Measurements from ENCODE around the gene SPPL2A.
"Not testable (repeated sequence)": the region's sequence is repeated elsewhere in the genome, so short reads cannot be mapped to it uniquely, and the experiment has no call there.

Gene SPPL2A

GRCh38 chr15:50765195-50765967, at the start of gene SPPL2A:
Gene SPPL2A (minus strand): TSS chr15:50765706. CDS start chr15:50765533, 173 bp downstream.
- peak; percentile 53 for DNase-seq (ENCODE audit: low read depth, low spot score)

DNA sequence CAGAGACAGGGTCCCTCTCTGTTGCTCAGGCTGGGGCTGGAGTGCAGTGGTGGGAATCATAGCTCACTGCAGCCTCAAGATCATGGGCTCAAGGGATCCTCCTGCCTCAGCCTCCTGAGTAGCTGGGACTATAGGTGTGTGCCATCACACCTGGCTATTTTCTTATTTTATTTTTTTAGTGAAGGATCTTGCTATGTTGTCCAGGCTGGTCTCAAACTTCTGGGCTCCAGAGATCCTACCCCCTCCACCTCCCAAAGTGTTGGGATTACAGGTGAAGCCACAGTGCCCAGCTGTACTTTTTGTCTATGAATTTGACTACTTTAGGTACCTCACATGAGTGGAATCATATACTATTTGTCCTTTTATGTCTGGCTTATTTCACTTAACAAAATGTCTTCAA, 49.1 kb upstream of the SPPL2A start:
- no peak for DNase-seq (ENCODE audit: low read depth, low spot score)

GRCh38 chr15:50813865-50814264, 48.4 kb upstream of the SPPL2A start:
- DNase-seq (ENCODE audit: low read depth, low spot score), result no peak

DNA sequence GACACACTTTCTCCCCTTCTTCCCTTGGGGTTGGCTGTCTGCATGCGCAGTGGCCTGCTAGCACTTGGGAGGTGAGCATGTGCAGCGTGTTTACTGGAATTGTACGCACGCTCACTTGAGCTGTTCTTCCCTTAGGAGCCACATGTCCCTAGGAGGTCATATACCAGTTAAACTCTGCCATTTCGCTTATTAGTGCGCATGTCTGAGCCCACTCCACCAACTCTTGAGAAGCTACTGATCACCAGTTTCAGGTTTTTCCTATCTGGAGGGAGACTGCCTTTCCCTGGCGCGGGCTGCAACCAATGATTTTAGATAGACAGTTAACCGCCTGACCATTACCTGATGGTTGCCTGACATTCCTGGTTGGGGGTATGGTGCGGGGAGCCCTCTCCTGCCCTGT, 47.6 kb upstream of the SPPL2A start:
- DNase-seq (ENCODE audit: low read depth, low spot score), result no peak

DNA sequence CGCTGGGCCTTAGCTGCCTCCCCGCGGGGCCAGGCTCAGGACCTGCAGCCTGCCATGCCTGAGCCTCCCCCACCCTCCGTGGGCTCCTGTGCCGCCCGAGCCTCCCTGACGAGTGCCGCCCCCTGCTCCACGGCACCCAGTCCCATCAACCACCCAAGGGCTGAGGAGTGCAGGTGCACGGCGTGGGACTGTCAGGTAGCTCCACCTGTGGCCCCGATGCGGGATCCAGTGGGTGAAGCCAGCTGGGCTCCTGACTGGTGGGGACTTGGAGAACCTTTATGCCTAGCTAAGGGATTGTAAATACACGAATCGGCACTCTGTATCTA, 46.6 kb upstream of the SPPL2A start:
- not testable (repeated sequence) for DNase-seq (ENCODE audit: low read depth, low spot score)

- not testable (repeated sequence) for DNase-seq (ENCODE audit: low read depth, low spot score)
These were observed 46.1 kb upstream of the SPPL2A start for GRCh38 chr15:50811461-50812180.

DNA sequence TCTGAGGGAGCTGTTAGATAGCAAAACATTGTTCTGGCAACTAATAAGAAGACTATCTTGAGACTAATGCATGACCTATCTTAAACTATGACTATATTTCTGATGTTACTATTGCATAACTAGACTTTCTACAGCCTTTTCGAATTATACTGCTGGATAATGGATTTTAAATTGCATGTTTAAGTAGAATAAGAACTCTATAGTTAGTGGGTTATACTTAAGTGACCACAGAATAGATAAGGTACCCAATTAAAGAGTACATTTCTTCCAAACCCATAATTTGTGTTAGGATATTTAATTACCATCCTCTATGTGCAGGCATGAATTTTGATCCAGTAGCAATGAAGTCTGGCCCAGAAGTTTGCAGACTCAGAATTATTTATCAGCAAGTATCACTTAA, 44.6 kb upstream of the SPPL2A start:
- DNase-seq (ENCODE audit: low read depth, low spot score), result no peak

GRCh38 chr15:50808728-50809127, 43.2 kb upstream of the SPPL2A start:
- no peak for DNase-seq (ENCODE audit: low read depth, low spot score)

DNA sequence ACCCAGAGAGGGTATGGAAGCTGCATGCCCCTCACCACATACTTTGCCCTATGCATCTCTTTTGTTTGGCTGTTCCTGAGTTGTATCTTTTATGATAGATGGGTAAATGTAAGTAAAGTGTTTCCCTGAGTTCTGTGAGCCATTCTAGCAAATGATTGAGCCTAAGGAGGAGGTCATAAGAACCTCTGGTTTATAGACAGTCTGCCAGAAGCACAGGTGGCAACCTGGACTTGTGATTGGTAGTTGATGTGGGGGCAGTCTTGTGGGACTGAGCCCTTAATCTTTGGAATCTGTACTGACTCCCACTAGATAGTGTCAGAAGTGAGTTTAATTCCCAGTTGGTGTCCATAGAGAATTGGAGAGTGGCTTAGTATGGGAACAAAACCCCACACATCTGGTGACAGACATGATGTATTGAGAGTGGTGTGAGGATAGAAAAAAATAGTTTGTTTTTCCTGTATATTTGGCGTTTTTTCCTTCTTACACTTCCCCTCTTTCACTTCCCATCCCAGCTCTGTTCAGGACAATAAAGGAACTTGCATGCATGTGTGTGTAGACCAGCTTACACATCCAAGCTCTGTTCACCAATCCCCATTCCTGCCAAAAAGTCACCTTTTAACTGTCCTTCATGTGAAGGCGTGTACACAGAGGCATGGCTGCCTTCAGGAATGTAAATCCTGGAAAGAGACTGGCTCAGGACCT, 38.1 kb upstream of the SPPL2A start:
- DNase-seq (ENCODE audit: low read depth, low spot score), result no peak

DNA sequence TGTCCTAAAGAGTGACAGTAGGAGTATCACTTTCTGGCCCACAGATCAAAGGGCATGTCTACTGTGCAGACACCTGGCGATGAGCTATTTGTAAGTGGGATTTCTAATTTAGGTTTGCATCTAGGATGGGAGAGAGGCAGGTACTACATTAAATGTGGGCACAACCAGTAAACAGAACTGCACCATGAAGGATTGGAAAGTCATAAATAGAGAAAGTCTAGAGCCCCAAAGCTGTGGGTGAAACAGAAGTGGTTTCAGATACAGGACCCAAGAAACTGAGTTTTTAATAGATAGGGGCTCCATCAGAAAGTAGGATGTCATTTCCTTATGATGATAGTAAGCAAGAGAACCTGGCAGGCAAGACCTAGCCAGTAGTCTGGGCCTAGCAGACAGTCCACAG, 35.2 kb upstream of the SPPL2A start:
- no peak for DNase-seq (ENCODE audit: low read depth, low spot score)

DNA sequence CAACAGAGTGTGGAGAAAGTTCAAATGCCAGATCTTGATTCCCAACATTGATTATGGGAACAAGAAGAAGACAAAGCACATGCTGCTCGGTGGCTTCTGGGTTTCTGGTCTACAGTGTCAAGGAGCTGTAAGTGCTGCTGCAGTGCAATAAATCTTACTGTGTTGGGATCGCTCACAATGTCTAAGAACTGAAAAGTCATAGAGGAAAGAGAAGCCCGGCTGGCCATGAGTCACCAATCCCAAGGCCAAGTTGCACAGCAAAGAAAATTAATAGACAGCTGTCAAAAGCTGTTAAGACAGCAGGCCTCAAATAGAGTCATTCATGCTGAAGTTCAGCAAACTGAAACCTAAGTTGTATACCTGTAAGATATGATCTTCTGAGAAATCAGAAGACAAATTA, 33.2 kb upstream of the SPPL2A start:
- no peak for DNase-seq (ENCODE audit: low read depth, low spot score)

- no peak for DNase-seq (ENCODE audit: low read depth, low spot score)
These were observed 32.4 kb upstream of the SPPL2A start for GRCh38 chr15:50797926-50798325.

DNA sequence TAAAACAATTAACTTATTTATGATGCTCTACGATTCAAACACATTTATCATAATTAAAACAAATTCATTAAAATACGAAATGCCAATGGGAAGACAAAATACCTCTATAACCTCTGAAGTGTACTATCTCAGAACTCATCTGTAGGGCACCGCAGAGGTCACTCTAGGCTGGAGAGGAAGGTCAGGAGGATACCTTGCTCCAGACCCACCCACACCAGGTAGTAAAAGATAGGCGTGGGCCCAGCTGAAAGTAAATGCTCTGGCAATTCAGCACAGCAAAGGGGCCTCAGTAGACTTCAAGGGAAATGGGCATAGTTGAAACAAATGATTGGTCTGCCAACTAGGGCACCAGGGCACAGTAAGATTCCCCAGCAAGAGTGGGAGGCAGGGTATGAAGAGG, 26.0 kb upstream of the SPPL2A start:
- DNase-seq (ENCODE audit: low read depth, low spot score), result no peak

DNA sequence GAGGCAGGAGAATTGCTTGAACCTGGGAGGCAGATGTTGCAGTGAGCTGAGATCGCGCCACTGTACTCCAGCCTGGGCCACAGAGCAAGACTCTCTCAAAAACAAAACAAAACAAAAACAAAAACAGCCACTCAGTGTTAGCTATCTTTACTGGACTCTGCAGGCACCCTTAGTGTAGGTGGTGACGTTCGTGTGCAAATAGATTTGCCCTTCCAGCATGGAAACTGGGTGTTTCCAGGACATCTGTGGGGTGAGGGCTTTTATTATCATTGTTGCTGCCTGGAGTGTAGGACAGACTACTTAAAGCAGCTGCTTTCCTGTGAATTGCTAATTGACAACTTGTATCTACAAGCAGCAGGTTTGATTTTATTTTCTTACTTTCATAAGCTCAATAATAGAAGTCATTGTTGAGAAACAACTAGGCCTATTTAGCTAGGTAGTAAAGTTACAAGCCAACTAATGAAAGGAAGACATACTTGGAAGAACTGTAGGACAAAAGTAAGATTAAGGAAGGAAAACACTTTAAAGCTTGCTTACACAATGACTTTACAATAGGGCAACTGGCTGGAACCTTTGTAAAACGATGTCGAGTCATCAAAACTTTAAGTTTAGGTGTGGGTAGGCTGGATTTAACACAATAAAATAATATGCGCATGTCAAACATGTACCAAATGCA, 25.4 kb upstream of the SPPL2A start:
- DNase-seq (ENCODE audit: low read depth, low spot score), result no peak

DNA sequence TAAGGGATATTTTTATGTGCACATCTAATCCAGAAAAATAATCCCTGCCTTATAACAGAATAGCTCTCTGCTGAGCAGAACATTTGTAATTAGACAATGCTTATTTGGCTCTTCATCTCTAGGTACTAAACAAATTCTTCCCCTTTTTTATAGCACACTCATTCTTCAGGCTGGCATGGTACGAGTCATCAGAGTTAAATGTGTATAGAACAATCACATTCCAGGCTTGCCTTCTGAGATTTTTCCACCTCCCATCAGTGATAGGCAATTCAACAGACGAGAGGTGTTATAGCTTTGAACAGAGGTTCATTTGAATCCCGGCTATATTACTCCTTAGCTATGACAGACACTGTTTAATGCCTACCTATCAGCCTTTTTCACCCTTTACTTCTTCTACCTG, 21.4 kb upstream of the SPPL2A start:
- DNase-seq (ENCODE audit: low read depth, low spot score), result no peak

DNA sequence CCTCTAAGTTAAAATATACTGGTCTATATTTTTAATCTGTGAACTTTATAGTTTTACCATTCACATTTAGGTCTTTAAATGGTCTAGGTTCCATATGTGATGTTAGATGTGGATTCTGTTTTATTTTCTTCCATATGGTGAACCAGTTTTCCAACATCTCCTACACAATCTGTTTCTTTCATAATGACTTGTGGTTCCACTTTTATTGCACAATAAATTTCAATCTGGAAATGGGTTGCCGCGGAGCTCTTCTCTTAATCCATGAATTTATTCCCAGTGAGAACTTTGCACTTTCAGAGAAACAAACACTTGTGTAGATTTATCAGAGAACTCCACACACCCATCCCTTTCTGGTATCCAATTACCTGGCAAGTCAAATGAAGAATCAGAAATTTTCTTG, 20.9 kb upstream of the SPPL2A start:
- no peak for DNase-seq (ENCODE audit: low read depth, low spot score)

DNA sequence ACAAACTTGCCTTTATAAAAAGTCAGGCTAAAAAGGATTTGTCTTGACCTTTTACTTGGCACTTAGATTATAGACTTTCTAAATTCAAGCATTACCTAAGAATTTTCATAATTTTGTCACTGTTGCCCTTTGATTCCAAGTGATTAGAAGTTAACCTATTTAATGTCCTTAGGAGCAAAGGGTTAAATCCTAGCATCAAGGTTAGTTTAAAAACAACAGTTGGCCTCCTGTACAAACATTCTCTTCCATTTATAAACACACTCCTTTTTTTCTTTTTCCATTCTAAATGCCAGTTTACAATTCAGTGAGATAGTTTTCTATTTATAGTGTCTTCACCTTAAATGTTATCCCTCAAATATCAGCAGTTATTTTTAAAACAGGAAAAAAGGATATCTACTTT, 18.4 kb upstream of the SPPL2A start:
- no peak for DNase-seq (ENCODE audit: low read depth, low spot score)

DNA sequence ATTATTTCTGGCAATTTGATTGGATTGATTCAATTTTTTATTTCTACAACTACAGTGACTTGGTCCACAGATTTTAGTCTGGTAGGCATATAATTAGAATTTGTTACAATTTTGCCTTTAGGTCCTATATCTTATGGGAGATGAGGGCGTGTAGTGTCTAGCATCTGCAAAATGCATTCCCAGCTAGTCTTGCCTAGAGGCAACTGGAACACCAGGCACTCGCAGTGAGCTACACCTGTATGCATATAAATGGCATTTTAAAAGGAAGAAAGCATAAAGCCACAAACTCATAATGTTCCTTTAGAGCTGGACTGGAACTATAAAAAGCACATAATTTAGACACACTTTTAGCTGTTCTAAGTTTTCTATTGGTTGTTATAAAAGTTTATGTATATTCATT, 17.9 kb upstream of the SPPL2A start:
- no peak for DNase-seq (ENCODE audit: low read depth, low spot score)

GRCh38 chr15:50778086-50778485, 12.6 kb upstream of the SPPL2A start:
- no peak for DNase-seq (ENCODE audit: low read depth, low spot score)

GRCh38 chr15:50777042-50777441, 11.5 kb upstream of the SPPL2A start:
- no peak for DNase-seq (ENCODE audit: low read depth, low spot score)

DNA sequence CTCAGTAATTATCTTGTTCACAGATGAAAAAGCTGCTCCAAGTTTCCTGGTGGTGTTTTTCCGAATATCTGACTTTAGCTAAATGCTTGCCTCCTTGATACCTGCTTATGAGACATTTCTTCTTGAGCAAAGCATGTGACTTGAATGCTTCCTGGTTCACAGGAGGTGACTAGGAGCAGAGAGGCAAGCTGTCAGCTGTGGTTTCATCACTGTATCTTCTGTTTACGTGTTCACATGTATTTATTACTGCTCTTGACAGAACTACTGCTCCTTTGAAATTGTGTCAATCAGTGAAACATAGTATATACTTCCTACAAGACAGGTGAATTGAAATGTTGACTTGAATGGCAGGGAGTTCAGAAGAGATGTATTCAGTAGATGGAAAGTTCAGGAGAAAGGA, 8.9 kb upstream of the SPPL2A start:
- DNase-seq (ENCODE audit: low read depth, low spot score), result no peak

- DNase-seq (ENCODE audit: low read depth, low spot score), result no peak
These were observed 7.9 kb upstream of the SPPL2A start for GRCh38 chr15:50773389-50773788.

Measured in smooth muscle cell of the brain vasculature (primary cell).